MV-4-11 (cell line): ENCODE data around the gene ARHGAP24.

Experiments used
- DNase-seq: peaks from one replicate; lab custom pipeline; 2025; lab: John Stamatoyannopoulos, UW

Gene ARHGAP24

DNA sequence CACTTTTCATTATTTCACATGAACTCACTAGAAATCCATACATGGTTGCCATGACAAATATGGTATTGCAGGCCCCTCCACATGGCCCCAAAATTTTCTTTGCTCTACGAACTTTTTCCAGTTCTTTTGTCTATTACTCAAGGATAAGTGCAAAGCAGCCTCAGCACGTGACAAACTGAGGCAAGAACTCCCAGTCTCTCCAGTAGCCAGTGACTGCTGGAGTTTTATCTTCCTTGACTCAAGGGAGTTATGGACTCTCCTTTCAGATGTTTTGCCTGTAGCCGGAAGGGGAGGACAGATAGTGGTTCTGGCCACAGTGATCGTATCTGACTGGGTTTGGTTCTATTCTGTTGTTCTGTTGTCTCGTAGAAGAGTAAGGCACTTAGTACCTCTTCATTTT lies 105.5 kb downstream of the ARHGAP24 start:
- no peak for DNase-seq

DNA sequence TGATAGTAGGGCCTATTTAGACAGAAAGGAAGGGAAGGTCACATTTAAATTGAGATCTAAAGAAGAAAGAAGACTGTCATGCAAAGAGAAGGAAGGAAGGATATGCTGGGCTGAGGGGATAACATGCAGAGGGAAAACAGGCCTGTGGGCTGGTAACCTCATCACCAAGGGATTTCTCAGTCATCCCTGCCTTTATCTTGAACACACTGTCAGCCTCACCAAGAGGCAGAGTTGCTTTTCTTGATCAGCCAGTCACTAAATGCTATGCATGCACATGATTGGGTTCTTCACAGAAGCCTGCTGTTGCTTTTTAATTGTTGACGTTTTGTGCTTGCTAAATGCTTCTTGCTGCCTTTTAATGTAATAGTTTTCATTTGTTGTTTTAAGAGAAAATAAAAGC lies 113.0 kb downstream of the ARHGAP24 start:
- no peak for DNase-seq

DNA sequence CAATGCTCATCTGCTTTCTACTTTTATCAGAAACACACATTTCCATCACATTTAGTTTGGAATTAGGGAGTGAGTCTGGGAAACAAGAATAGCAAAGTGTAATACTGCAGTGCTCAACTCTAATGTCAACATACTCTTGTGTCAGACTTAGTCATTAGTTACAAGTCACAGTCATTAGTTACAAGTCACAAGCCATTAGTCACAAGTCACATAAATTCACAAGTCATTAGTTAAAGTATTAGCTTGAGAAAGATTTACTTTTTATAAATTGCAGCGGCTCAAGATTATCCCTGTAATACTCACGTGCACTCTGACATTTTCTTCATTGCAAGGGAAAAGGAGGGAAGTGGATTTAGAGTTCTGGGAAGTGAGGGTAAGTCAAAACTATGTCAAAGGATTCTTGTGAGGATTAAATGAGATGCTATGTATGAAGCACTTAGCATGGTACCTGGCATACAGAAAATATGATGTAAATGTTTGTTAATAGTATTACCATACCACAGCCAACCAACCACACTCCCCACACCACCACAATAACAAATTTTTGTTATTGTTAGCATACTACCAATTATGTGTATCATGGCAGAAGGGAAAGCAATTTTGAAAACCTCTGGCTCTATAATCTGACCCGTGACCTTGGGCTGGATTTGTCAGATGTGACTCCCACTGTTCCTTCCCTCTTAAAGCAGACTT lies 116.6 kb downstream of the ARHGAP24 start:
- DNase-seq = no peak

DNA sequence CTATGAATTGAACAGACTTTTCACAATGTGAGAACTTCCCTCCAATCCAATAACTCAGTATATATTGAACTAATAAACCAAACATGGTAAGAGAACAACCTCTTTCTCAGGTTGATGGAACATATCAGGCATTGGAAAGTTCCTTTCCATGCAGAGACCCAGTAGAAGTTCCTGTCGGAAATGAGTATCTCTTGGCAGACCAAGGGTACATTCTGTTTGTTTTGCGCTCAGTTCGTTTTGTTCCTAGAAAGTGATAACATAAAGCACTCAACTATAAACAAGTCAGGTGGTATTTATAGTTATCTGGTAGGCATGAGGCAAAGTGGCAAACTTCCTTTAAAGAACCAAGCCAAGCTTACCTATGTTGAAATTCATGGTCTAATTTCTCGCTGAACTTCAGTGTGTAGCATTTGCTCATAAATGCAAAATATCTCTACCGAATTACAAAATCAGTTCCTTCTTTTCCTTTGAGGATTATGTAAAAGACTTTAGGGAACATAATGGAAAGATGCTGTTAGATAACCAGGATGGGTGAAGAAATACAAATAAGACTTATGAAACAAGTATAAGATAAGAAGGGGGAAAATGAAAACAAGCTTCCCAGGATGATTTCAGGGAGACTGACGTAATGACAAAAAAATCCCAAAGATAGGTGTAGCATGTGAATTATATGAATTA lies 120.3 kb downstream of the ARHGAP24 start:
- DNase-seq = no peak

DNA sequence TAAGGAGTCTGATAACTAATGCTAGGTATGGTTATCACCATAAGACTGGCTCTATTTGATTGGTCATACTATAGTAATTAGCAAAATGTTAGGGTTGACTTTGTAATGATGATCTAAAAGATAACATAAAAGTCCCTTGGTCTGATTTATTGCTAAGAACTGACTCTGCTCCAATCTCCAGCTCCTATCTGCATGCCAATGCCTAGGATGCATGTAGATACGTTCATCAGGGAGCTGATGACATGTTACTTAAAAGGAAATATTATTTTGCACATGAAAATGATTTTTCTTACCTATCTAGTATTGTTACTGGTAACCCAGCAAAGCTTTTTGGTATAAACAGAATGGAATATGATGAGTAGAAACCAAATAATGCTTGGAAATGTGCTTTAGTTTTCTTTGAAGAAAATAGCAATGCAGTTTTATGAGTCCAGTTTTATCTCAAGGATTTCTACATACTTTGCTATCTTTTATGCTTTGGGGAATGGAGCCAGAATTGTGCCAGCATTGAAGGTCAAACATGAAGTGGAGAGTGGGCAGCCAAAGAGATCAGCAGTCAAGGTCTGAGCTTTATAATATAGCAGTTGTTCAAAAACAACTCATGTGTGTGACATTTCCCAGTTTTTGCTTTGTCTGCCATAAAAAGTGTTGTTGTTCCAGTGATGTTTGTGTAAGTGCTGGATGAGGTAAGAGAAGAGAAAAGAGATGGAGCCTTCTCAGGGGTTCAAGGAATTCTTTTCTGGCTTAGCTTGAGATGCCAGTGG lies 121.0 kb downstream of the ARHGAP24 start:
- no peak for DNase-seq

DNA sequence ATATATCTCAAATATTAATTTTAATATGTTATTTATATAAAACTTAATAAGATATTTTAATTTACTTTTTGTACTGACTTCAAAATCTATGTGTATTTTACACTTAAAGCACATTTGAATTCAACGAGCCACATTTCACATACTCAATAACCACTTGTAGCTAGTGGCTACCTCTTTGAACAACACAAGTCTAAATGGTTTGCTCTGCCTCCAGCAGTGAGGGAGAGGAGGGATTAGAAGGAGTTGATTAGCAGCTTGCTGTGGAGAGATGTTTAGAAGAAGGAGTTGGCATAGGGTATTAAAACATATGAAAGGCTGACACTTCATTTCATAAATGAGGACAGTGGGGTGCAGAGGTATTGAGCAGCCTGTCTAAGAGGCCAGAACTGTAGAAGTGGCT lies 124.0 kb downstream of the ARHGAP24 start:
- no peak for DNase-seq

DNA sequence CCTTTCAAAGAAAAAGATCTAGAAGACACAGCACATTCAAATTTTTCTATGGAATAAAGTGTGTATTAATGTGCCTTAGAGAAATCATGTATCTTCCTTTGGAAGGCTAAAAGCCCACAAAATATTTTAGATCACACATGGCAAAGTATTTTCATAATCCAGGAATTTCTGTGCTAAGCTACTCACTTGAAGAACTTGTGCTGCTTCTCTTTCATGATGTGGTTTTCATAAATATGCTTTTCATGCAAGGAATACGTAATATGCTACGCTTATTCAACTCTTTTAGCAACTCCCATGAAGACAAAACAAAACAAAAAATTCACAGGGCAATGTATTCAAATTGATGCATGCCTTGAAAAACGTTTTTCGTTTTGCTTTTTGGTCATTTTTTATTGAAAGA lies 125.6 kb downstream of the ARHGAP24 start:
- DNase-seq = no peak

DNA sequence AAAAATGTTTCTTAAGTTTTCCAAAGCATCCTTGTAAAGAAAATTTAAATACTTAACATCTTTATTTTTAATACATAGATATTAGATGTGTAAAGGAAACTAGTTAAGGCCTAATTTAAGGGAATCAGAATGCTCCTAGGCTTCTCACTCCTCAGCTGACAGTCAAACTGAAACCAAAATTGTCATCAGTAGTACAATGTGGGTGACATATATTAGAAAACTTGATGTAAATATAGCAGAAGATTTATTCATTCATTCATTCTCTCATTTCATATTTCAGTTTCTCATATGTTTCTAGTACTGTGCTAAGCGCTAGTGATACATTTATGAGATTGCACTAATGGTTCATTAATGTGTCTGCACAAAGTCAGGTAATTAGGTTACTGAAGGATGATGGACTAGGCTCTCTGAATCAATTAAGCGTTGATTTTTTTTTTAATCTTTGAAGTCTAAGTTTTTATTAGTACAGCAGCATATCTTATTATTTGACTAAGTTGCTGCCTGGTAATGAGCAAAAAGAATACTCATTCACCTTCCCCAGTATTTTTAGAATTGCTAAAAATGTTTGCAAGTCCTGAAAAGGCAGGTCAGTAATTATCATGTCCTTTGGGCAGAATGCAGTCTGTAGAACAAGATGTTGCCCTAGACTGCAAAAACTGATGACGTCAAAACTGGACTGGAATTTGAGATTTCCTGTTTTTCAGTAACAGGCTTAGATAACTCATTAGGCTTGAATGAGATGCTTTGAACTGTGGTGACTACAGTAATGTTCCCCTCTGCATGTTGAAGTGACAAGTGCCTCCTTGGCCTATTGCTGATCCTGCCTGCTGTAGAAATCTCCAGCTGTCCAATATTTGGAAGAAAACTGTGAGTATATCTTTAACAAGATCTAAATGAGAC lies 128.7 kb downstream of the ARHGAP24 start:
- no peak for DNase-seq

DNA sequence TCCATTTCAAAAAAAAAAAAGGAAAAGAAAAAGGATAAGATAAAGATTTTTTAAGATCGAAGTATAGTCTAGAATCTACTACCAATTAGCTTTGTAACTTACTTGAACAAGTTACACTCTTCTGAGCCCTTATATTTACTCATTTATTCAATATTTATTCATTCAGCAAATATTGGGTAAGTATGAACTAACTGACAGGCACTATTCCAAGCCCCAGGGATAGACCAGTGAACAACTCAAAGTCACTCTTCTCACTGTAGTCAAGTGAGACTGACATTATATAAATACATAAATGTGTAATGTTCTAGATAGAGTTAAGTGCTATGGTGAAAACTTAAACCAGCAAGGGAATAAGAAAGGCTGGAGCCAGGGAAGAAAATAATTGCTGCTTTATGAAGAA lies 131.6 kb downstream of the ARHGAP24 start:
- DNase-seq = no peak

DNA sequence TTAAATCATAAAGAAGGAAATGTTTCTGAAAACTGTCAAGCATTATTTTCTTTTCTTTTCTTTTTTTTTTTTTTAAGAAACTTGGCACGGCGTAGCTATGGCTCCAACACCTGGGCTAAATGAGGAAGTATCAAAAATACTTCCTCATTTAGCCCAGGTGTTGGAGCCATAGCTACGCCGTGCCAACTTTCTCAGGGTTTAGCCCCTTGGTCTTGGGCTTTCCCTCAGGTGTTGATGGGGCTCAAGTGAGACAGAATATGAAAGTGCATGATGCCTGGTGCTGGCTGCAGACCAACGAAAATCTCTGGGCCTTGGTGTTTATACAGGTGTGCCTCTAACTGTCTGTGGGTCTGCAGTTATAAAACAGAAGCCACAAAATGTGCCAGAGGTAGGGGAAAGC lies 132.7 kb downstream of the ARHGAP24 start:
- DNase-seq = no peak

DNA sequence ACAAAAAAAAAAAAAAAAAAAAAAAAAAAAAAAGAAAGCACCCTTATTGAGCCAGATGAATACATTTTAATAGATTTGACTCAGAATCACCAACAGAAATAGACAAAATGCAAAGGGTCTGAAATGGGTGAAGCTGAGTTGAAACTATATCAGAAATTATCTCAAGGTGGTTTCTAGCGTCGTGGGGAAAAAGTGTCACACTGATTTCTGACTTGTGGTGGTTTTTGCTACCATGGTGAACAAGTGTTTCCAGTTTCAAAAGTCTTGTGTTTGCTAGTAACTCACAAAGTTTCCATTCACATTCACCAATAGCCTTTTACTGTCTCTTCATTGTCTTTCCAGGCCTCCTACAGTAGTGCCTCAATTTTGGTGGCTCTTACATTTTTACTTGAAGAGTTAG lies 135.5 kb downstream of the ARHGAP24 start:
- no peak for DNase-seq

DNA sequence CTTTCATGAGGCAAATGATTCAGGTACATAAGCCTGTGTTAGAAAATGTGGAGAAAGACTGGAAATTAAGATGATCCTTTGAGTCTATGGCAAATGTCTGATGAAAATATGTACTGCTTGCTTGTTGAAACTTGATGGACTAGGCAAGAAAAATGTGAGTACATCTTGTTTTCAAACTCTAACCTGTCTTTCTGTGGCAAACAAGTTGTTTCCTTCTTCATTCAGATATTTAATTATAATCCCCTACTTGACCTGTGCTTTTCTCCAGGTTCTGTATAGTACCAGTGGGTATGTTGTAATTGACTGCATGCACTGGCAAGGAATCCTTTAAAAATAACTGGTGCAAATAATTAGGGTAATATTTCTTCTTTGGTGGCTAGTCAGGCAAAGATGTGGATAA lies 136.7 kb downstream of the ARHGAP24 start:
- DNase-seq = no peak

DNA sequence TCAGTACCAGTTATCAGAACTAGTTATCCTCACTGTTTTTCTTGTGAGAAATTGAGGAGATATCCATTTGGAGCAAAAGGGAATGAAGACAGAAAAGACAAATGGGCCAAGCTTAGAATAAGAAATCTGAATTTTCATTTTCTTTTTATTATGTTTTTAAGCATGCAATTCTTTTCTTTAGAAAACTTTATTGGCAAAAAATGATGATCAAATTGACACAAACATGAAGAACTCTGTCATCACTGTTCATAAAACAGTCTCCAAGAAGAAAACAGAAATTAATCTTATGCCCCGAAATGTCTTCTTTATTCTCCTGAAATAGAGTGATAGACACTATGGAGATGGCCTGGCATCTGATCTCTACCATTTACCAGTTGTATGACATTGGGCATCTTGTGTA lies 139.0 kb downstream of the ARHGAP24 start:
- DNase-seq = no peak

DNA sequence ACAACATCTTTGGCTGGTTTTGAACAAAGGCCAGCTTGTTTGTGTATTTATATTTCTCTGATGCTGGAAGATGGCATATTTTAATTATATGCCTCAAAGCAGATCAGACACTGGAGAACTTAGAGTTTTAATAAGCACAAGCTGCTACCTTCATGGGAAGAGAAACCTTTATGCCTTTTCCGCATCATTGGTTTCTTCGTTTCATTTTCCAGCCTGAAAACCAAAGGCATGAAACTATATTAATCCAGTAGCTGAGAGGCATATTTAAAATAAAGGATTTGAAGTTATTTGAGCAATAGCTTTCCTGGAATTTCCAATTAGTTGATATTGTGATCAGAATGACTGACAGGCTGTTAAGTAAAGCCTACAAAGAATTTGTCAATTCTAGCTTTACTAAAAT lies 141.0 kb downstream of the ARHGAP24 start:
- DNase-seq = no peak

DNA sequence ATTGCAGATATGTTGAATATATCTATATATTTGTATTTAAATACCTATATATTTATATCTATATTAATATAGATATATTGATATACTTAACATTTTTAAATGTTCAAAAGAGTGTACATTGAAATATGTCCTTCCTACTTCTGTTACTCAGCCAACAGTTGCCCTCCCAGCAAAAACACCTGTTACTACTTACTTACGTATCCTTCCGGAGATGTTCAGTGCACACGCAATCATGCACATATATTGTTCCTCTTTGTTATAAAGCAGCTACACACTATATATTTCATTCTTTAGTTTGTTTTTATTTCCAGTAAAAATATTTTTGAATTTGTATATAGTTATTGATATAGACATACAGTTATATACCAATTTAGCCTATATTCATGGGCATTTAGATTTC lies 142.3 kb downstream of the ARHGAP24 start:
- no peak for DNase-seq

DNA sequence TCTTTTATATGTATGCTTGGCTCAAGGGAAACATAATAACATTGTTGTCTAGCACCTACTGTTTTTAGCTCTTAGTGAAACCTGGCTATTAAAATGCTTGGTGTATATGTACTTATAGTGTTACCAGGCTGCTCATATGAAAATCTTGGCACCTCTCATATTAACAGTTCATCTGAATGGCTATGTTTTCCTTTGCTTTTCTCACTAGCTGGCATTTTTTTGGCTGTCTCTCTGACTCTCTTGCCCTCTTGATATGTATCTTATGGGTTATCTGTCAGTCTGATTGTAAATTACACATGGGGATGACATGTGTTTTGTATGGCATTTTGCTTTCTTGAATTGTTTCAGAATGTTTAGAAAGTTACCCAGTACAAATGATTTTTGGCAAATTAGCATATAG lies 158.0 kb downstream of the ARHGAP24 start:
- no peak for DNase-seq

DNA sequence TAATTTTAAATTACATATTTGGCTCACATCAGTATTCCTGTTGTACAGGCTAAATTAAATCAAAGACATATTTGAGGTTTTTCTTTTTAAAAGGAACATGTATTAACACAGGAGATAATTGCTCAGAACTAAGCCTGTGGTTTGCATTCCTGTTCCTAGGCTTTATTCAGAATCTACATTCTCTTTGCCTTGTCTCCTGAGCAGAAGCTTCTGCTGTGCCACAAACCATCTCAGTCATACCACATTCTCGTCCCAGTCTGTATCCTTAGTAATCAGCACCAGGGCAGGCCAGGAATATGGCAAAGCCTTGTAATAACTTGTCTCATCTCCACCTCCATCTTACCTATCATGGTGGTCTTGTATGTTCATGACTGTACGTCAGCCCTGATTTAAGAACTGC lies 162.8 kb downstream of the ARHGAP24 start:
- DNase-seq = no peak

DNA sequence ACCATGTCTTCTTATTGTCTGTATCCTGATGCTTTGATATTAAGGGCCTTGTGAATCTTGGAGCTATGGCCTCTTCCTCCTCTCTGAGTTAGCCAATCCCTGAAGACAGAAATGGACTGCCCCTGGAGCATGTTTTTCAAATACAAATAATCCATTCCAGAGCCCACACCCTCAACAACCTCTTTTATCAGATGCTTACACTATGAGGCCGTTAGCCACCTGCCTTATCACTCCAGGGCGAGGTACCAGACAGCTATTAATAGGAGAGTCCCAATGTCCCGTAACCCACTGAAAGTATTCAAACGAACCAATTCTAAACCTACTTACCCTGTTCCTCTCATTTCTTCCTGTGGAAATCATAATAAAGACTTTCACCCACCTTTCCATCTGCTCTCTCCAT lies 165.0 kb downstream of the ARHGAP24 start:
- no peak for DNase-seq

DNA sequence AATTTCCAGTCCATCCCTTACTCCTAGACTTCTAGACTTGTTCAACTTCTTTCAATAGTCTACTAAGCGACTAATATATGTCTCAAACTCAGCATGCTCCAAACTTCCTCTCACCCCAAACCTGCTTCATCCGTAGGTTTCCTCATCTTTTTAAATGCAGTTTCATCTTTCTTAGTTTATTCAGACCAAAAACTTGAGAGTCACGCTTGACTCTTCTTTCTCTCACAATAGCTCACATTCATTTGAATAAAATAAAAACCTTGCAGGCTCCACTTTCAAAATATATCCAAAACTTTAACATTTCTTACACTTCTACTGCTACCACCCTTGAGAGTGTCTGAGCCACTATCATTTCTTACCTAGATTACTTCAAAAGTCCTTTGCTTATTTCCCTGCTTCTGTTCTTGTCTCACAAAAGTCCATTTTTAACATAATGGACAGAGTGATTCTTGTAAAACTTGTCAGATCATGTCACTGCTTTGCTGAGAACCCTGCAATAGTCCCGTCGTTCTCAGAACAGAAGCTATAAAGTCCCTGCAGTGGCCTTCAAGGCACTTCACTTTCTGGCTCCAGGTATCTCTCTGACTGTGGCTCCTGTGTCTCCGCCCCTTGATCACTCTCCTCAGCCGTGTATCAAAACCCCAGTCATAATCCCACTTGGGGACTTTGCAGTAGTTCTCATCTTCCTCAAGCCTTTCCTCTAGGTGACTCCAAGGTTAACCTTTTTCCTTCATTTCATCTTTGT lies 167.6 kb downstream of the ARHGAP24 start:
- no peak for DNase-seq

DNA sequence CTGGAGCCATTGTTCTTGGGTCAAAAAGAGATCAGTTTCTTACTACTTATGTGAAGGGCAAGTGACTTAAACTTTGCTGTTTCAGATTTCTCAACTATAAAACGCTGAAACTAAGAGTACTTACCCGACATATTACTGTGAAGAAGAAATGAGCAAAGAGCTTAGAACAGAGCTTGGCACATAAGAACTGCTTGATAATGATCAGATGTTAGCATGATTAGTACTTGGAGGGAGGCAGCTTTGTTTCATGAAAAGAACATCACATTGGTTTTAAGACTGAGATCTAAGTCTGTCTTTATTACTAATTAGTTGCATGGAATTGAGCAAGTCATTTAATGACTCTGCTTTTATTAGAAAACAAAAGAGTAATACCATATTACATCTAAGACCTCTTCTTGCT lies 169.1 kb downstream of the ARHGAP24 start:
- no peak for DNase-seq

DNA sequence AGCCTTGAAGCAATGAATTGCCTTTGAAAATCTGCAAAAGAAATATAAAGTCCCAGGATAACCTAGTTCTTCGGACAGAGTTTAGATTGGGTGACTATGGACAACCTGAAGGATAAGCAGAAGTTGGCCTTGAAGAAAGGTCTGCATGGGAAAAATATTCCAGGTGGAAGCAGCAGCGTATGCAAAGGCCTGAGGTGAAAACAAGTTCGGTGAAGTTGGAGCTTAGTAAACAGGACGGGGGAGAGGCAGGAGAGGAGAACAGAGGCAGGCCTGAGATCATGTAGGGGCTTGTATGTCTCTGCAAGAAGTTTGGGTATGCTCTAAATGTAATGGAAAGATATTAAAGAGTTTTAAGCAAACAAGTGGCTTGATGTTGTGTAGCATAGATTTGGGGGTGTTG lies 176.0 kb downstream of the ARHGAP24 start:
- no peak for DNase-seq
